Common myeloid progenitor, CD34-positive (primary cell): Measurements from ENCODE around the gene DPYD.

Source experiments
- CTCF ChIA-PET: fragments of 350-600 bp; sonication (Branson Sonifier 250); formaldehyde crosslinking; loops from one replicate; lab custom pipeline; 2021; ENCODE audit warnings: antibody characterized with exemption; lab: Charles Lee
- POLR2A ChIA-PET: fragments of 350-600 bp; sonication (Branson Sonifier 250); formaldehyde crosslinking; loops from one replicate; lab custom pipeline; 2021; ENCODE audit warnings: antibody characterized with exemption; lab: Charles Lee
- DNase-seq, 3 donors: peaks; one replicate each; pipeline versions ENCODE4 v3.0.0 to v3.0.0-alpha.2; 2013
- H3K27ac ChIP-seq, 2 experiments: 1 replicate in 1 of 2; 2 replicates in 1 of 2; pipeline ENCODE4 v1.7.0; 2013; ENCODE audit warnings: inconsistent platforms in 2 of 2, low read length in 2 of 2, mild to moderate bottlenecking in 2 of 2, low read depth in 1 of 2, moderate library complexity in 1 of 2; ENCODE audit not compliant: severe bottlenecking in 2 of 2, insufficient read depth in 1 of 2, poor library complexity in 1 of 2
- H3K27me3 ChIP-seq, 5 experiments: replicated peaks in 2 of 5; 1 replicate in 3 of 5; 2 replicates in 2 of 5; pipeline versions ENCODE4 v1.6.1 to v1.7.0; 2013; ENCODE audit warnings: low read length in 4 of 5, mild to moderate bottlenecking in 2 of 5, moderate library complexity in 2 of 5, inconsistent platforms in 1 of 5; ENCODE audit not compliant: insufficient read depth in 5 of 5, control insufficient read depth in 4 of 5
- H3K36me3 ChIP-seq, 4 experiments: 1 replicate in 2 of 4; 2 replicates in 2 of 4; pipeline versions ENCODE4 v1.6.1 to v1.7.0; 2013; ENCODE audit warnings: low read length in 3 of 4, control low read depth in 1 of 4, mild to moderate bottlenecking in 1 of 4; ENCODE audit not compliant: control insufficient read depth in 4 of 4, insufficient read depth in 4 of 4
- H3K4me1 ChIP-seq, 4 experiments: 1 replicate in 3 of 4; 2 replicates in 1 of 4; pipeline versions ENCODE4 v1.6.1 to v1.7.1; 2013; ENCODE audit warnings: low read length in 3 of 4, mild to moderate bottlenecking in 3 of 4, control low read depth in 1 of 4, inconsistent platforms in 1 of 4, moderate library complexity in 1 of 4; ENCODE audit not compliant: control insufficient read depth in 4 of 4, insufficient read depth in 4 of 4; ENCODE audit errors: control extremely low read depth in 1 of 4
- H3K4me3 ChIP-seq, 7 experiments: 1 replicate in 4 of 7; 2 replicates in 3 of 7; pipeline versions ENCODE4 v1.5.1 to v1.7.0; 2013; ENCODE audit warnings: mild to moderate bottlenecking in 7 of 7, low read length in 6 of 7, moderate library complexity in 6 of 7, inconsistent platforms in 2 of 7, low read depth in 2 of 7, control low read depth in 1 of 7; ENCODE audit not compliant: insufficient read depth in 4 of 7, control insufficient read depth in 1 of 7; ENCODE audit errors: extremely low read depth in 1 of 7
- H3K9me3 ChIP-seq, 5 experiments: 1 replicate in 4 of 5; 2 replicates in 1 of 5; pipeline versions ENCODE4 v1.6.1 to v1.7.1; 2013; ENCODE audit warnings: low read length in 4 of 5, mild to moderate bottlenecking in 2 of 5, inconsistent platforms in 1 of 5, low read depth in 1 of 5, moderate library complexity in 1 of 5; ENCODE audit not compliant: control insufficient read depth in 4 of 5, insufficient read depth in 2 of 5; ENCODE audit errors: control extremely low read depth in 1 of 5
- WGBS: methylation state at CpG from one replicate; pipeline ENCODE4 v1.1.5; 2013; ENCODE audit not compliant: insufficient coverage; 5-methylcytosine and 5-hydroxymethylcytosine counted together

DPYD gene

GRCh38 chr1:97424209-97424608 lies 496.6 kb downstream of the DPYD start:
- no peak overlapping the region for H3K4me3 ChIP-seq
- no peak overlapping the region for H3K27ac ChIP-seq
- WGBS: no CpG with 5 or more reads among the region's 1 CpG
- no peaks in the 10 kb centered on the region for H3K9me3 ChIP-seq
- H3K4me1 ChIP-seq: no peaks in the 10 kb centered on the region
- ChIA-PET POLR2A (no interaction called here), CTCF (no interaction called here)
- H3K27me3 ChIP-seq: no peaks in the 10 kb centered on the region
- DNase-seq: no peak
- H3K36me3 ChIP-seq: peaks cover 0 to 3% (median 0%) of the 10 kb centered on the region in 4 experiments

GRCh38 chr1:97423403-97423802 lies 497.4 kb downstream of the DPYD start:
- Histone ChIP-seq H3K36me3 (peaks cover 0 to 3% (median 1%) of the 10 kb centered on the region in 4 experiments), H3K27me3 (no peaks in the 10 kb centered on the region), H3K27ac (no peak overlapping the region), H3K4me3 (no peak overlapping the region), H3K4me1 (no peaks in the 10 kb centered on the region), H3K9me3 (peaks cover 0 to 3% (median 0%) of the 10 kb centered on the region in 5 experiments)
- 100% methylated on average over 2 of the region's 2 CpGs for whole genome bisulfite sequencing
- ChIA-PET POLR2A (no interaction called here), CTCF (no interaction called here)
- DNase-seq: no peak

- CTCF ChIA-PET: no interaction called here
- H3K4me3 ChIP-seq: no peak overlapping the region
- no peaks in the 10 kb centered on the region for H3K4me1 ChIP-seq
- DNase-seq: no peak
- POLR2A ChIA-PET: no interaction called here
- peaks cover 0 to 3% (median 2%) of the 10 kb centered on the region in 4 experiments for H3K36me3 ChIP-seq
- H3K27ac ChIP-seq: no peak overlapping the region
- H3K27me3 ChIP-seq: no peaks in the 10 kb centered on the region
- peaks cover 0 to 3% (median 0%) of the 10 kb centered on the region in 5 experiments for H3K9me3 ChIP-seq
These were observed 503.2 kb downstream of the DPYD start for GRCh38 chr1:97417661-97418060.

- DNase-seq: no peak
- Histone ChIP-seq H3K36me3 (peaks cover 0 to 3% (median 2%) of the 10 kb centered on the region in 4 experiments), H3K27ac (no peak overlapping the region), H3K4me3 (no peak overlapping the region), H3K27me3 (no peaks in the 10 kb centered on the region), H3K9me3 (peaks cover 0 to 3% (median 0%) of the 10 kb centered on the region in 5 experiments), H3K4me1 (no peaks in the 10 kb centered on the region)
- no CpG with 5 or more reads among the region's 3 CpGs for WGBS
- POLR2A ChIA-PET: no interaction called here
- CTCF ChIA-PET: no interaction called here
These were observed 506.0 kb downstream of the DPYD start for GRCh38 chr1:97414682-97415312.

- no peak overlapping the region for H3K4me3 ChIP-seq
- no peaks in the 10 kb centered on the region for H3K4me1 ChIP-seq
- DNase-seq: no peak
- CTCF ChIA-PET: no interaction called here
- no peaks in the 10 kb centered on the region for H3K9me3 ChIP-seq
- H3K36me3 ChIP-seq: peaks cover 0 to 4% (median 1%) of the 10 kb centered on the region in 4 experiments
- 100% methylated on average over 1 of the region's 1 CpG for WGBS
- POLR2A ChIA-PET: no interaction called here
- H3K27ac ChIP-seq: no peak overlapping the region
- no peaks in the 10 kb centered on the region for H3K27me3 ChIP-seq
These were observed 508.1 kb downstream of the DPYD start for GRCh38 chr1:97412737-97413136.

- WGBS: 100% methylated on average over 2 of the region's 4 CpGs
- no peak for DNase-seq
- ChIA-PET CTCF (no interaction called here), POLR2A (no interaction called here)
- H3K4me1 ChIP-seq: no peaks in the 10 kb centered on the region
- peaks cover 0 to 6% (median 1%) of the 10 kb centered on the region in 4 experiments for H3K36me3 ChIP-seq
- H3K27ac ChIP-seq: no peak overlapping the region
- H3K9me3 ChIP-seq: no peaks in the 10 kb centered on the region
- H3K4me3 ChIP-seq: no peak overlapping the region
- H3K27me3 ChIP-seq: no peaks in the 10 kb centered on the region
These were observed 508.7 kb downstream of the DPYD start for GRCh38 chr1:97412166-97412565.

GRCh38 chr1:97396463-97396862 lies 524.4 kb downstream of the DPYD start:
- Histone ChIP-seq H3K36me3 (peaks cover 0 to 2% (median 0%) of the 10 kb centered on the region in 4 experiments), H3K4me1 (peaks cover 0 to 2% (median 0%) of the 10 kb centered on the region in 4 experiments), H3K9me3 (peaks cover 0 to 8% (median 0%) of the 10 kb centered on the region in 5 experiments), H3K27me3 (no peaks in the 10 kb centered on the region), H3K4me3 (no peak overlapping the region), H3K27ac (no peak overlapping the region)
- CTCF ChIA-PET: no interaction called here
- no peak for DNase-seq
- POLR2A ChIA-PET: interaction anchor here (0.6 kb wide), 1 partner anchor 53 kb away, joined by 3 read pairs; no protein-coding TSS in a partner anchor
- 100% methylated on average over 1 of the region's 3 CpGs for WGBS
